ENCODE measurements around the gene SFXN4. TPM values are rescaled to one million over a fixed set of nuclear protein-coding genes. Genes with fewer than 3 reads are reported as not detected.

The SFXN4 gene
- total and polyA plus RNA-seq, 4 donors = 12.4 to 34.1 (median 24.1) TPM

DNA sequence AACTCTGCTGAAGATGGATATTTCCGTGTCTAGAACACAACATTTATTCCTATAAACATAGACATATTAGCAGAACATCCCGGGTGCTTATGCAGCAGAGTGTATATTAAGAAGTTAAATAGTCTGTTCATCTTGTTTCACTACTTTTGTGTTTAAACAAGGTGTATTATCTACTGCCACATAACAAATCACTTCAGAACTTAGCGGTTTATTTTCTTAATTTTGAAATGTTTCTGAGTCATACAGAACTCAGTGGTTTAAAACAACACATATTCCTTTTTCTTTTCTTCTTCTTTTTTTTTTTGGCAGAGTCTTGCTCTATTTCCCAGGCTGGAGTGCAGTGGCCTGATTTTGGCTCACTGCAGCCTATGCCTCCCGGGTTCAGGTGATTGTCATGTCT lies 35.8 kb downstream of the SFXN4 start:
- Histone ChIP-seq H3K27ac (ENCODE audit: low read depth in 1 of 2, low read length in 2 of 2) (peak overlapping the region in 1 of 2 donors; percentile 94), H3K4me3 (ENCODE audit: low read depth in 1 of 3, low read length in 3 of 3) (no peak overlapping the region), H3K9ac (ENCODE audit: low read depth in 1 of 2, low read length in 2 of 2) (no peak overlapping the region), H3K9me3 (ENCODE audit: control insufficient read depth in 4 of 4, low read length in 3 of 4) (no peaks in the 10 kb centered on the region), H3K4me1 (ENCODE audit: control insufficient read depth in 4 of 4, insufficient read depth in 4 of 4, low read length in 3 of 4) (peaks cover 0 to 18% (median 14%) of the 10 kb centered on the region in 4 donors), H3K36me3 (ENCODE audit: control insufficient read depth in 4 of 4, insufficient read depth in 3 of 4, low read depth in 1 of 4, low read length in 3 of 4) (peaks cover 2 to 28% (median 14%) of the 10 kb centered on the region in 4 donors), H3K27me3 (ENCODE audit: control insufficient read depth in 4 of 4, insufficient read depth in 4 of 4, low read length in 3 of 4) (no peaks in the 10 kb centered on the region)
- 87% methylated on average over 4 of the region's 4 CpGs for WGBS
- TF ChIP-seq HNF4A (conservative IDR thresholded peaks at IDR 0.05) (no peak), EGR1 (IDR thresholded peaks at IDR 0.05; ENCODE audit: low read depth in 2 of 2) (no peak), HNF4G (IDR thresholded peaks at IDR 0.05) (no peak), JUND (IDR thresholded peaks at IDR 0.05) (no peak), YY1 (IDR thresholded peaks at IDR 0.05) (no peak), SP1 (IDR thresholded peaks at IDR 0.05) (no peak), TAF1 (conservative IDR thresholded peaks at IDR 0.05) (no peak), GABPA (IDR thresholded peaks at IDR 0.05 in 1 of 2, conservative IDR thresholded peaks at IDR 0.05 in 1 of 2) (no peak), NR2F2 (IDR thresholded peaks at IDR 0.05) (no peak), FOXA2 (IDR thresholded peaks at IDR 0.05) (no peak), RXRA (IDR thresholded peaks at IDR 0.05) (no peak)
- TF ChIP-seq, protein P1, sequence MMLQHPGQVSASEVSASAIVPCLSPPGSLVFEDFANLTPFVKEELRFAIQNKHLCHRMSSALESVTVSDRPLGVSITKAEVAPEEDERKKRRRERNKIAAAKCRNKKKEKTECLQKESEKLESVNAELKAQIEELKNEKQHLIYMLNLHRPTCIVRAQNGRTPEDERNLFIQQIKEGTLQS (IDR thresholded peaks at IDR 0.05) = no peak
- TF ChIP-seq, protein P2, sequence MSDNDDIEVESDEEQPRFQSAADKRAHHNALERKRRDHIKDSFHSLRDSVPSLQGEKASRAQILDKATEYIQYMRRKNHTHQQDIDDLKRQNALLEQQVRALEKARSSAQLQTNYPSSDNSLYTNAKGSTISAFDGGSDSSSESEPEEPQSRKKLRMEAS (IDR thresholded peaks at IDR 0.05) = no peak
- TF ChIP-seq, protein P3, sequence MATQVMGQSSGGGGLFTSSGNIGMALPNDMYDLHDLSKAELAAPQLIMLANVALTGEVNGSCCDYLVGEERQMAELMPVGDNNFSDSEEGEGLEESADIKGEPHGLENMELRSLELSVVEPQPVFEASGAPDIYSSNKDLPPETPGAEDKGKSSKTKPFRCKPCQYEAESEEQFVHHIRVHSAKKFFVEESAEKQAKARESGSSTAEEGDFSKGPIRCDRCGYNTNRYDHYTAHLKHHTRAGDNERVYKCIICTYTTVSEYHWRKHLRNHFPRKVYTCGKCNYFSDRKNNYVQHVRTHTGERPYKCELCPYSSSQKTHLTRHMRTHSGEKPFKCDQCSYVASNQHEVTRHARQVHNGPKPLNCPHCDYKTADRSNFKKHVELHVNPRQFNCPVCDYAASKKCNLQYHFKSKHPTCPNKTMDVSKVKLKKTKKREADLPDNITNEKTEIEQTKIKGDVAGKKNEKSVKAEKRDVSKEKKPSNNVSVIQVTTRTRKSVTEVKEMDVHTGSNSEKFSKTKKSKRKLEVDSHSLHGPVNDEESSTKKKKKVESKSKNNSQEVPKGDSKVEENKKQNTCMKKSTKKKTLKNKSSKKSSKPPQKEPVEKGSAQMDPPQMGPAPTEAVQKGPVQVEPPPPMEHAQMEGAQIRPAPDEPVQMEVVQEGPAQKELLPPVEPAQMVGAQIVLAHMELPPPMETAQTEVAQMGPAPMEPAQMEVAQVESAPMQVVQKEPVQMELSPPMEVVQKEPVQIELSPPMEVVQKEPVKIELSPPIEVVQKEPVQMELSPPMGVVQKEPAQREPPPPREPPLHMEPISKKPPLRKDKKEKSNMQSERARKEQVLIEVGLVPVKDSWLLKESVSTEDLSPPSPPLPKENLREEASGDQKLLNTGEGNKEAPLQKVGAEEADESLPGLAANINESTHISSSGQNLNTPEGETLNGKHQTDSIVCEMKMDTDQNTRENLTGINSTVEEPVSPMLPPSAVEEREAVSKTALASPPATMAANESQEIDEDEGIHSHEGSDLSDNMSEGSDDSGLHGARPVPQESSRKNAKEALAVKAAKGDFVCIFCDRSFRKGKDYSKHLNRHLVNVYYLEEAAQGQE (IDR thresholded peaks at IDR 0.05) = no peak
- TF ChIP-seq, protein P4, sequence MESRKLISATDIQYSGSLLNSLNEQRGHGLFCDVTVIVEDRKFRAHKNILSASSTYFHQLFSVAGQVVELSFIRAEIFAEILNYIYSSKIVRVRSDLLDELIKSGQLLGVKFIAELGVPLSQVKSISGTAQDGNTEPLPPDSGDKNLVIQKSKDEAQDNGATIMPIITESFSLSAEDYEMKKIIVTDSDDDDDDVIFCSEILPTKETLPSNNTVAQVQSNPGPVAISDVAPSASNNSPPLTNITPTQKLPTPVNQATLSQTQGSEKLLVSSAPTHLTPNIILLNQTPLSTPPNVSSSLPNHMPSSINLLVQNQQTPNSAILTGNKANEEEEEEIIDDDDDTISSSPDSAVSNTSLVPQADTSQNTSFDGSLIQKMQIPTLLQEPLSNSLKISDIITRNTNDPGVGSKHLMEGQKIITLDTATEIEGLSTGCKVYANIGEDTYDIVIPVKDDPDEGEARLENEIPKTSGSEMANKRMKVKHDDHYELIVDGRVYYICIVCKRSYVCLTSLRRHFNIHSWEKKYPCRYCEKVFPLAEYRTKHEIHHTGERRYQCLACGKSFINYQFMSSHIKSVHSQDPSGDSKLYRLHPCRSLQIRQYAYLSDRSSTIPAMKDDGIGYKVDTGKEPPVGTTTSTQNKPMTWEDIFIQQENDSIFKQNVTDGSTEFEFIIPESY (IDR thresholded peaks at IDR 0.05) = no peak
- DNase-seq (ENCODE audit: low spot score) = no peak

DNA sequence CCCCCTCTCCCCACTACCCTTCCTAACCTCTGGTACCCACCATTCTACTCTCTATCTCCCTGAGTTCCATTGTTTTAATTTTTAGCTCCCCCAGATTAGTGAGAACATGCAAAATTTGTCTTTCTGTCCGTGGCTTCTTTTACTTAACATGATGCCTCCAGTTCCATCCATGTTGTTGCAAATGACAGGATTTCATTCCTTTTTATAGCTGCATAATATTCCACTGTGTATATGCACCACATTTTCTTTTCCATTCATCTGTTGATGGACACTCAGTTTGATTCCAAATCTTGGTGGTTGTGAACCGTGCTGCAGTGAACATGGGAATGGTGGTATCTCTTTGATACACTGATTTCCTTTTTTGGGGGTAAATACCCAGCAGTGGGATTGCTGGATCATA lies 39.6 kb downstream of the SFXN4 start:
- no peak overlapping the region for H3K9ac ChIP-seq (ENCODE audit: low read depth in 1 of 2, low read length in 2 of 2)
- H3K9me3 ChIP-seq (ENCODE audit: control insufficient read depth in 4 of 4, low read length in 3 of 4) = no peaks in the 10 kb centered on the region
- no peak for DNase-seq (ENCODE audit: low spot score)
- H3K4me3 ChIP-seq (ENCODE audit: low read depth in 1 of 3, low read length in 3 of 3) = no peak overlapping the region
- peaks cover 0 to 10% (median 4%) of the 10 kb centered on the region in 4 donors for H3K4me1 ChIP-seq (ENCODE audit: control insufficient read depth in 4 of 4, insufficient read depth in 4 of 4, low read length in 3 of 4)
- WGBS = 98% methylated on average over 2 of the region's 2 CpGs
- H3K27me3 ChIP-seq (ENCODE audit: control insufficient read depth in 4 of 4, insufficient read depth in 4 of 4, low read length in 3 of 4) = no peaks in the 10 kb centered on the region
- peaks cover 0 to 18% (median 15%) of the 10 kb centered on the region in 4 donors for H3K36me3 ChIP-seq (ENCODE audit: control insufficient read depth in 4 of 4, insufficient read depth in 3 of 4, low read depth in 1 of 4, low read length in 3 of 4)
- H3K27ac ChIP-seq (ENCODE audit: low read depth in 1 of 2, low read length in 2 of 2) = no peak overlapping the region
- TF ChIP-seq GABPA (IDR thresholded peaks at IDR 0.05 in 1 of 2, conservative IDR thresholded peaks at IDR 0.05 in 1 of 2) = no peak
- no peak for TF ChIP-seq NR2F2 (IDR thresholded peaks at IDR 0.05)
- TF ChIP-seq, protein P4 (IDR thresholded peaks at IDR 0.05) = no peak
- TF ChIP-seq HNF4G (IDR thresholded peaks at IDR 0.05) = no peak
- TF ChIP-seq, protein P2 (IDR thresholded peaks at IDR 0.05) = no peak
- no peak for TF ChIP-seq SP1 (IDR thresholded peaks at IDR 0.05)
- TF ChIP-seq, protein P3 (IDR thresholded peaks at IDR 0.05) = no peak
- TF ChIP-seq YY1 (IDR thresholded peaks at IDR 0.05) = no peak
- no peak for TF ChIP-seq EGR1 (IDR thresholded peaks at IDR 0.05; ENCODE audit: low read depth in 2 of 2)
- TF ChIP-seq, protein P5, sequence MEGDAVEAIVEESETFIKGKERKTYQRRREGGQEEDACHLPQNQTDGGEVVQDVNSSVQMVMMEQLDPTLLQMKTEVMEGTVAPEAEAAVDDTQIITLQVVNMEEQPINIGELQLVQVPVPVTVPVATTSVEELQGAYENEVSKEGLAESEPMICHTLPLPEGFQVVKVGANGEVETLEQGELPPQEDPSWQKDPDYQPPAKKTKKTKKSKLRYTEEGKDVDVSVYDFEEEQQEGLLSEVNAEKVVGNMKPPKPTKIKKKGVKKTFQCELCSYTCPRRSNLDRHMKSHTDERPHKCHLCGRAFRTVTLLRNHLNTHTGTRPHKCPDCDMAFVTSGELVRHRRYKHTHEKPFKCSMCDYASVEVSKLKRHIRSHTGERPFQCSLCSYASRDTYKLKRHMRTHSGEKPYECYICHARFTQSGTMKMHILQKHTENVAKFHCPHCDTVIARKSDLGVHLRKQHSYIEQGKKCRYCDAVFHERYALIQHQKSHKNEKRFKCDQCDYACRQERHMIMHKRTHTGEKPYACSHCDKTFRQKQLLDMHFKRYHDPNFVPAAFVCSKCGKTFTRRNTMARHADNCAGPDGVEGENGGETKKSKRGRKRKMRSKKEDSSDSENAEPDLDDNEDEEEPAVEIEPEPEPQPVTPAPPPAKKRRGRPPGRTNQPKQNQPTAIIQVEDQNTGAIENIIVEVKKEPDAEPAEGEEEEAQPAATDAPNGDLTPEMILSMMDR (IDR thresholded peaks at IDR 0.05; ENCODE audit: low read depth, low read length, missing input control) = no peak
- no peak for TF ChIP-seq RAD21 (IDR thresholded peaks at IDR 0.05)
